Left ventricle myocardium inferior (tissue), 1 donor: ENCODE measurements around the gene HMOX1. TPM values are rescaled to one million over a fixed set of nuclear protein-coding genes. Genes with fewer than 3 reads are reported as not detected.

Source experiments
- DNase-seq: peaks from one replicate; pipeline ENCODE4 v3.0.0-alpha.2; 2020
- H3K27ac ChIP-seq: fragments of 200-600 bp; replicated peaks from 2 replicates; pipeline ENCODE4 v1.8.0; 2021
- H3K27me3 ChIP-seq: fragments of 200-600 bp; 2 replicates; pipeline ENCODE4 v1.8.0; 2021; ENCODE audit warnings: low read depth
- H3K36me3 ChIP-seq: fragments of 200-600 bp; 2 replicates; pipeline ENCODE4 v1.8.0; 2021
- H3K4me1 ChIP-seq: fragments of 200-600 bp; 2 replicates; pipeline ENCODE4 v1.8.0; 2021
- H3K4me3 ChIP-seq: fragments of 200-600 bp; 2 replicates; pipeline ENCODE4 v1.8.0; 2021; ENCODE audit warnings: mild to moderate bottlenecking, moderate library complexity
- H3K9me3 ChIP-seq: fragments of 200-600 bp; replicated peaks from 2 replicates; pipeline ENCODE4 v1.8.0; 2021
- CTCF ChIP-seq: fragments of 200-600 bp; IDR thresholded peaks from 2 replicates; pipeline ENCODE4 v1.8.0; 2021; ENCODE audit warnings: antibody characterized with exemption, mild to moderate bottlenecking, borderline replicate concordance
- intact Hi-C: fragments of 100-400 bp; cut with micrococcal nuclease; formaldehyde crosslinking; loops from one replicate; pipeline ENCODE4 v1.11.0; 2022
- total RNA-seq: library from RNA; stranded (reverse); fragmentation: NEBNext Ultra II Directional; extraction: Animal tissue kit (Norgen Biotek cat#: 25700); gene quantifications from one replicate; pipeline ENCODE4 v1.2.1, GENCODE V29; 2021
- donor health status: DM: no; HTN: yes; CAD: no; lungs with severe emphysema.

Gene HMOX1
- total RNA-seq, 1 donor from 2014 or later: 4.8 TPM

- peak overlapping the region; percentile 36 for H3K27ac ChIP-seq
- no peak for TF ChIP-seq CTCF
- no peaks in the 10 kb centered on the region for H3K9me3 ChIP-seq
- H3K4me1 ChIP-seq: no peaks in the 10 kb centered on the region
- H3K36me3 ChIP-seq: peaks cover 96% of the 10 kb centered on the region
- intact Hi-C loops: loop anchor here (10.0 kb wide), 1 partner anchor 55 kb away; no protein-coding TSS in a partner anchor
- DNase-seq: no peak
- no peaks in the 10 kb centered on the region for H3K27me3 ChIP-seq
- H3K4me3 ChIP-seq: no peak overlapping the region
These were observed 29.1 kb downstream of the HMOX1 start for GRCh38 chr22:35409783-35410662.

- Histone ChIP-seq H3K4me1 (no peaks in the 10 kb centered on the region), H3K9me3 (no peaks in the 10 kb centered on the region), H3K36me3 (peaks cover 95% of the 10 kb centered on the region), H3K4me3 (no peak overlapping the region), H3K27me3 (no peaks in the 10 kb centered on the region), H3K27ac (peak overlapping the region; percentile 36)
- DNase-seq: no peak
- intact Hi-C loops: no loop called here
- no peak for TF ChIP-seq CTCF
These were observed 29.8 kb downstream of the HMOX1 start for GRCh38 chr22:35410663-35411034.

- Histone ChIP-seq H3K27me3 (no peaks in the 10 kb centered on the region), H3K4me1 (no peaks in the 10 kb centered on the region), H3K27ac (no peak overlapping the region), H3K4me3 (no peak overlapping the region), H3K9me3 (no peaks in the 10 kb centered on the region), H3K36me3 (peaks cover 97% of the 10 kb centered on the region)
- no peak for DNase-seq
- intact Hi-C loops: no loop called here
- TF ChIP-seq CTCF: peak; percentile 22
These were observed 30.2 kb downstream of the HMOX1 start for GRCh38 chr22:35411102-35411501.

- H3K27ac ChIP-seq: no peak overlapping the region
- no peaks in the 10 kb centered on the region for H3K9me3 ChIP-seq
- TF ChIP-seq CTCF: no peak
- H3K4me3 ChIP-seq: no peak overlapping the region
- peaks cover 94% of the 10 kb centered on the region for H3K36me3 ChIP-seq
- no peaks in the 10 kb centered on the region for H3K4me1 ChIP-seq
- H3K27me3 ChIP-seq: no peaks in the 10 kb centered on the region
- no peak for DNase-seq
- intact Hi-C loops: no loop called here
These were observed 32.7 kb downstream of the HMOX1 start for GRCh38 chr22:35413624-35414023.

GRCh38 chr22:35417606-35418005, 36.7 kb downstream of the HMOX1 start:
- Histone ChIP-seq H3K9me3 (no peaks in the 10 kb centered on the region), H3K4me1 (no peaks in the 10 kb centered on the region), H3K27me3 (no peaks in the 10 kb centered on the region), H3K27ac (no peak overlapping the region), H3K4me3 (no peak overlapping the region), H3K36me3 (peaks cover 90% of the 10 kb centered on the region)
- intact Hi-C loops: no loop called here
- DNase-seq: no peak
- TF ChIP-seq CTCF: no peak
